Stimulated activated naive CD8-positive, alpha-beta T cell treated with anti-CD3 and anti-CD28 coated beads, Interleukin-15, Interleukin-2, amounts not matched to agents 100 ng/mL and 50 ng/mL, for 24 hours (primary cell): ENCODE measurements around the gene SKIC8.

Experiments
- H3K27ac Mint-ChIP-seq: one replicate; pipeline ENCODE4 v1.8.0; 2021; ENCODE audit warnings: mild to moderate bottlenecking, mixed read lengths
- H3K27me3 Mint-ChIP-seq: one replicate; pipeline ENCODE4 v1.8.0; 2021; ENCODE audit warnings: mixed read lengths
- H3K36me3 Mint-ChIP-seq: one replicate; pipeline ENCODE4 v1.8.0; 2021; ENCODE audit warnings: low read depth, mixed read lengths
- H3K4me1 Mint-ChIP-seq: one replicate; pipeline ENCODE4 v1.8.0; 2021; ENCODE audit warnings: low read depth, mixed read lengths
- H3K4me3 Mint-ChIP-seq: one replicate; pipeline ENCODE4 v1.8.0; 2021; ENCODE audit warnings: mild to moderate bottlenecking, mixed read lengths
- H3K9me3 Mint-ChIP-seq: one replicate; pipeline ENCODE4 v1.8.0; 2021; ENCODE audit warnings: mixed read lengths

Gene SKIC8

DNA sequence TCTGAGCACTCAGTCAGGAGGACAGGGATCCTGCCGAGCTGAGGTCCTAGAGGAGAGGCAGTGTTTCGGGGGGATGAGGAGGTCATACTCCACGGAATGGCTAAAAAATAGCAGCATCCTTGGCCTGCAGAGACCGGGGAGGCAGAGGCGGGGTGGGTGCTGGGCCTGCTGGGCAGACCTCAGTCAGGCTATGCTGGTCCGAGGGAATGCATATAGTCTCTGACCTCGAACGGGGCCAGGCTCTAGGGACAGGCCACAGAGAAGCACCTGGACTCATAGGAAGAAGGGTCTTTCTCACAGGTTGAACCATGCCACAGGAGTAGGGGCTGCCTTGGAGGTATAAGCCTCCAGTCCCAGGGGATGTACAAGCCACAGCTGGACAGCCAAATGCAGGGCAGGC is 14.0 kb upstream of the SKIC8 start:
- Mint-ChIP-seq H3K4me1 (no peaks in the 10 kb centered on the region), H3K36me3 (no peaks in the 10 kb centered on the region), H3K27me3 (peaks cover 3% of the 10 kb centered on the region), H3K4me3 (no peak overlapping the region), H3K27ac (no peak overlapping the region), H3K9me3 (no peaks in the 10 kb centered on the region)

DNA sequence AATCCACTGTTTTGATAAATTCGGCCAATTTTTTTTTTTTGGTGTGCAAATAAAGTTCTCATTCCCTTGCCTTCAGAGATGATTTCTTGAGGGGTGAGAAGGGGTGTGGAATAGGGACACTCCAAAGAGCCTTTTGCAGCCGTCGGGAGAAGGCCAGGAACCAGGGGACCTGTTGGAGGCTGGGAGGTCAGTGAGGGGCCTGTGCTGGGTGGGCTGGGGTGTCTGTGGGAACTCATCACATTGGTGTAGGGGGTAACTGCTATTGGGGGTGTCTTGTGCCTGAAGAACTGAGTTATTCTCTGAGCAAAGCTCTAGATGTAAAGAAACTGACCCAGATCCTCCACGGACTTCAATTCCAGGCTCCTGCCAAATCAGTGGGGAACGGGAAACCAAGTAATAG is 13.5 kb upstream of the SKIC8 start:
- H3K4me3 Mint-ChIP-seq, result no peak overlapping the region
- no peak overlapping the region for H3K27ac Mint-ChIP-seq
- H3K9me3 Mint-ChIP-seq, result no peaks in the 10 kb centered on the region
- no peaks in the 10 kb centered on the region for H3K36me3 Mint-ChIP-seq
- H3K4me1 Mint-ChIP-seq, result no peaks in the 10 kb centered on the region
- H3K27me3 Mint-ChIP-seq, result peaks cover 3% of the 10 kb centered on the region

DNA sequence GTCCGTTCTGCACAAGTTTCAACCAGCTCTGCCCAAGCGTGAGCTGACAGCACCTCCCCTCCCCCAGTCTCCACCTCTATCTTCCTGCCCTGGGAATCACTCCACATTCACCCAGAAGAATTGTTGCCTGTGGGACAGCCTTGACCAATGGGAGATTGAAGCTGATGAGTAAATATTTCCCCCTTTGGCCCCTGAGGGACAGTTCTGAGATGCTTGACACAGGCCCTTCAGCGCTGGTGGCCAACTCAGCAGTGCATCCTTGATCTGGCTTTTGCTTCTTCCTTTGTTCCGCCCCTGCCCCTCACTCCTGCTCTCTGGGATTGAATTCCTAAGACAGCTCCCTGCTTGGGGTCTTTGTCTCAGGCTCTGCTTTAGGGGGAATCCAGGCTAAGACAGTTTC is 13.1 kb upstream of the SKIC8 start:
- Mint-ChIP-seq H3K36me3 (no peaks in the 10 kb centered on the region), H3K9me3 (no peaks in the 10 kb centered on the region), H3K4me3 (no peak overlapping the region), H3K27ac (no peak overlapping the region), H3K4me1 (no peaks in the 10 kb centered on the region), H3K27me3 (peaks cover 3% of the 10 kb centered on the region)

DNA sequence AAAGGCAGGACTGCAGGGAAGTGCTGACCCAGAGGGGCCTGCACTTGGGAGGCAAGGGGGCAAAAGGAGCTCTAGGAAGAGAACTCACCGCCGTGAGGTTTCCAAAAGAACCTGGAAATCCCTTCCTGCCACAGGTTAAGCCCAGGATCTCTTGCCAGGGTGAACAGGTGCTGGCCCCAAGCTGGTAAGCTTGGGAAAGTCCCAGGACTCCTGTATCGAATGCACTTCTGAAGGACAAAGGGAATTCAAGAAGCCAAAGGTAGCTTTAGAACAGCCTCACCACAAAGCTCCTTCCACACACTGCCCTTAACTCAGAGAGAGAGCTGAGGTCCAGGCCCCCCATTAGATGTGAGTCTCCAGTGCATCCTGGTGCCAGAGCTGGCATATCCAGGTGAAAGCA is 11.9 kb upstream of the SKIC8 start:
- Mint-ChIP-seq H3K27me3 (peaks cover 3% of the 10 kb centered on the region), H3K9me3 (no peaks in the 10 kb centered on the region), H3K4me1 (no peaks in the 10 kb centered on the region), H3K27ac (no peak overlapping the region), H3K4me3 (no peak overlapping the region), H3K36me3 (no peaks in the 10 kb centered on the region)

DNA sequence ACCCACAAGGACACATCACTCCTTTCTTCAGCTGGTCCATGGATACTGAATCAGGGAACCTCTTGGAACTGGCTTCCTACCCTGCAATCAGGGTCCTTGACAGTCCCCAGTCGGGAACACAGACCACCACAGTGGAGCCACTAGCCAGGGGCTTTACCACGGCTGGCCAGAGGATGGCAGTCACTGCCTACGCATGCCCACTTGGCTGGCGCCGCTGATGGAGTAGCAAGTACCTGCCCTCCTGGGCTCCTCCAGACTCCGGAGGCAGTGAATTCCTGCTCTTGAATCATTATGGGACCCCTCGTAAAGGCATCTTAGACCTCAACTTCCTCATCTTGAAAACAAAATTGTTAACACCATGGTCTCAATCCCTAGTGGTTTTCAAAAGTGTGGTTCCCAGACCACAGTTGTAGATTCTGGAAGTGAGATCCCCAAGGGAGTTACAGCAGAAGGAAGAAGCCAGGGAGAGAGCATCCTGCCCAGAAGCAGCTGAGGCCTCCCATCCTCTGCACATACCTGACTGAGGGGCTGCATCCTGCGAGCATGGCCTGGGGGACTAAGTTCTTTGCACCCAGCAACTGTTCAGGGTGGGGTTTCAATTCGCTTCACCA is 9.1 kb upstream of the SKIC8 start:
- H3K9me3 Mint-ChIP-seq, result no peaks in the 10 kb centered on the region
- no peak overlapping the region for H3K27ac Mint-ChIP-seq
- peaks cover 3% of the 10 kb centered on the region for H3K27me3 Mint-ChIP-seq
- no peaks in the 10 kb centered on the region for H3K36me3 Mint-ChIP-seq
- H3K4me1 Mint-ChIP-seq, result no peaks in the 10 kb centered on the region
- no peak overlapping the region for H3K4me3 Mint-ChIP-seq

DNA sequence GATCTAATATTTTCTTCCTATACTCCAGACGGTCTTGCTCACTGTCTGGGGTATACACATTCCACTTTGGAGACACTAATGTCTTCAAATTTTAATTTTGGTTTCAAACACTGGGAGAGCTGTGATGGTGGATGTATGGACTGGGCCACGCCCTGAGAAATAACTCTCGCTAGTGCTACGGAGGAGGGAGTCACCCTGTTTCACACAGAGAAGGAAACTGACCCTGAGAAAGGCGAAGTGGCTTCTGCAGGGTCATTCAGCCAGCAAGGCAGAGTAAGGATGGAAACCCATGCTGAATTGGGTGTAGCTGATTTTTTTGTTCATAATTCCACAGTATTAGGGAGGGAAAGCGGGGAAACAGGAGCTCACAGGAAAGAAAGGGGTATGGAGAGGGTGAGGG is 8.6 kb upstream of the SKIC8 start:
- H3K4me3 Mint-ChIP-seq, result no peak overlapping the region
- no peak overlapping the region for H3K27ac Mint-ChIP-seq
- H3K4me1 Mint-ChIP-seq, result no peaks in the 10 kb centered on the region
- no peaks in the 10 kb centered on the region for H3K9me3 Mint-ChIP-seq
- peaks cover 3% of the 10 kb centered on the region for H3K27me3 Mint-ChIP-seq
- no peaks in the 10 kb centered on the region for H3K36me3 Mint-ChIP-seq

DNA sequence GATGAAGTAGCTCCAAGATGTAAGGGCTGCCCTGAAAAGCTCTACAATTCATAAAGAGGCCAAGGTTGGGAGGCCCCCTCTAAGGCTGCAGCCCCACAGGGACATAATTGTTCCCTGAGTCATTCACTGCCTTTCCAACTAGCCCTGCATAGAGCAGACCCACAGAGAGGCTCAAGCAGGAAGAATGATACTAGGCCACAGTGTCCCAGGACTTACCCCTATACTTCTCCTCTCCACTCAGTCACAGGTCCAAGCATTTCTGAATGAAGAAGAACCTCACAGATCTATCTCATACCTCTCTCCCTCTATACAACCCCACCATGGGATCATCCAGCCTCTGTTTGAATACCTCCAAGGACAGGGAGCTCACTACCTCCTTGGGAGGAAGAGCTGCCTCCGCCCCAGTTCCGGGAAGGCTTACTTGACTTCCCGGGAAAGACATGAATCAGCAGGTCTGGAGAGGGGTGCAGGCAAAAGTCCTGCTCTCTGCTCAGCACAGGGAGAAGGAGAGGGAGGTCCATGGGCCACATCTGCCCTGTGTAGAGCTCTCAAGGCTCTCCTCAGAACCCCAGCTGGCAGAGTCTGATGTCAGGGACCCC is 6.9 kb upstream of the SKIC8 start:
- Mint-ChIP-seq H3K36me3 (no peaks in the 10 kb centered on the region), H3K27ac (no peak overlapping the region), H3K9me3 (no peaks in the 10 kb centered on the region), H3K27me3 (peaks cover 3% of the 10 kb centered on the region), H3K4me1 (peaks cover 15% of the 10 kb centered on the region), H3K4me3 (no peak overlapping the region)

DNA sequence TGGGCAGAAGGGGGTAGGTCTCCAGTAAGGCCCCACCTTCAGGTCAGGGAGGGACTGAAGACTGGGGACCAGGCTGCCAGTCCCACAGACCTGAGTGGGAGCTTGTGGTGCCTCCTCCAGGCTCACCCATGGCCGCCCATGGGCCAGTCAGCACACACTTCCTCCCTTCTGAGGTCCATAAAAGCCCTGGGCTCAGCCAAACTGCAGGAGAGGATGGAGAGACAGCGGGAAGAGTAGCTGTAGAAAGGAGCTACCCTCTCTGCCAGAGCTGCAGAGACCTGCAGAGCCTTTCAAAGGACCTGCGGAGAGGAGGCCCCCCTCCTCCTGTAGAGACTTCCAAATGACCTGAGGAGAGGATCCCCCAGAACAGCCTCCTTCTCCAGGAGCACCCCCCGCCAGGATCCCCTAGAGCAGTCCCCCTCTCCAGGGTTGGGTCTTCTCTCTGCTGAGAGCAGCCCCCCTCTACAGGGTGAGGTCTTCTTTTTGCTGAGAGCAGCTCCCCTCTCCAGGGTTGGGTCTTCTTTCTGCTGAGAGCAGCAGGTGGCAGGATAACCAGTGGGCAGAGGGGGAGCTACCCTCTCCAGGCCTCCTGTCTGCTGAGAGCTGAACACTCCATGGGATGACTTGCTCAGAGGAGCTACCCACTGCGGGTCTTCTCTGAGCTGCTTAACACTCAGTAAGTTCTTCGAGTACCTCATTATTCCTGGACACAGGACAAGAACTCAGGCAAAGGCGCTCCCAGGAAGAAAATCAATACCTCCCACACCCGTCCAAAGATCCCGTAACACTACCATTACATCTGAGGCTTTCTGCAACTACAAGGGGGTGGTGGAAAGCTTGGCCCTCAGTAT is 5.0 kb upstream of the SKIC8 start:
- H3K9me3 Mint-ChIP-seq, result no peaks in the 10 kb centered on the region
- peaks cover under 1% of the 10 kb centered on the region for H3K27me3 Mint-ChIP-seq
- peaks cover 20% of the 10 kb centered on the region for H3K4me1 Mint-ChIP-seq
- no peak overlapping the region for H3K27ac Mint-ChIP-seq
- no peaks in the 10 kb centered on the region for H3K36me3 Mint-ChIP-seq
- H3K4me3 Mint-ChIP-seq, result no peak overlapping the region

DNA sequence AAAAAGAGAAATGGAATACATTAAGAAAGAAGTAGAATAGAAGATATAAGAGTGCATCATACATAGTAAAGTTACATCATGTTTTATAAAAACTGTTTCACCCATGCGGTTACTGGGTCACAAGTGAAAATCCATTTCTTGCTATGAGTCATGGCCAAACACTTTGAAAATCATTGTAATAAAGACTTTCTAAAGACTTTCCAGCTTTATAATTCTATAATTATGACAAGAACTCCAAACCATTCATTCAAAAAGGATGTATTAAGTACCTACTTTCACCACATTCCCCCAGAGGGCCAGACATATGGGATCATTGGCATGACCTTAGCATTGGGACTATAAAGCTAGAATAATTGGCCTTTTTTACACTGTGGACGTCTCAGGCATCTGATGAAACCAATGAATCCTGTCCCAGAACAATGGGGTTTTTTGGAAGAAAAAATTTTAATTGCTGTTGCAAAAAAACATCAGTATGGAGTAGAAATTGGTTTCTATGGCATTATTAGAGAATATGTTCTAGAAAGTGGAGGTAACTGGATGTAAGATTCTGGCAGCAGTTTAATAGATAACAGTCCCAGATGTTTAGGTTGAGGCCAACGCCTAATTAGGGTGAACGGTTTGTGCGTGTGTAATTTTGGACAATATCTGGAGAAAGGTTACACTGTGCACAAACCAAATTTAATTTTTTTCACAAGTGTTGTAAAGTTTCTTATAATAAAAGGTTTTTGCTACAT is 3.3 kb upstream of the SKIC8 start:
- H3K27me3 Mint-ChIP-seq, result no peaks in the 10 kb centered on the region
- H3K4me3 Mint-ChIP-seq, result no peak overlapping the region
- H3K4me1 Mint-ChIP-seq, result peaks cover 35% of the 10 kb centered on the region
- no peak overlapping the region for H3K27ac Mint-ChIP-seq
- peaks cover 2% of the 10 kb centered on the region for H3K36me3 Mint-ChIP-seq
- no peaks in the 10 kb centered on the region for H3K9me3 Mint-ChIP-seq

DNA sequence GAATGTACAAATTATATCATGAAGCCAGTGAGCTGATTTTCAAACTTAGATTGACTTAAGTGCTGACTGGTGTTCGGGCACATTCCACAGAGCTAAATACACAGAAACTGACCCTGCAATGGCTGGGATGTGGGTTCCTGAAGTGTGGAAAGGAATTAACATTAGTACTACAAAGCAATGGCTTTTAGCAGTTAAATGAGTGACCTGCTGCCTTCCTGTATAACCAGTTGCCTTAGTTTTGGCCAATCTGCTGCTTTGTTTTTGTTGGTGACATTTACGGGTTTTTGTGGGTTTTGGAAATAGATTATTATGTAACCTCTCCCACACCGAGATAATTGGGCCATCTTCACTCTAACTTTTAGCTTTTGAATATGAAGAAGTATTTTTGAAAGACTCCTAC is 2.4 kb upstream of the SKIC8 start:
- no peak overlapping the region for H3K27ac Mint-ChIP-seq
- peaks cover 3% of the 10 kb centered on the region for H3K36me3 Mint-ChIP-seq
- no peak overlapping the region for H3K4me3 Mint-ChIP-seq
- peaks cover 40% of the 10 kb centered on the region for H3K4me1 Mint-ChIP-seq
- H3K9me3 Mint-ChIP-seq, result no peaks in the 10 kb centered on the region
- no peaks in the 10 kb centered on the region for H3K27me3 Mint-ChIP-seq

DNA sequence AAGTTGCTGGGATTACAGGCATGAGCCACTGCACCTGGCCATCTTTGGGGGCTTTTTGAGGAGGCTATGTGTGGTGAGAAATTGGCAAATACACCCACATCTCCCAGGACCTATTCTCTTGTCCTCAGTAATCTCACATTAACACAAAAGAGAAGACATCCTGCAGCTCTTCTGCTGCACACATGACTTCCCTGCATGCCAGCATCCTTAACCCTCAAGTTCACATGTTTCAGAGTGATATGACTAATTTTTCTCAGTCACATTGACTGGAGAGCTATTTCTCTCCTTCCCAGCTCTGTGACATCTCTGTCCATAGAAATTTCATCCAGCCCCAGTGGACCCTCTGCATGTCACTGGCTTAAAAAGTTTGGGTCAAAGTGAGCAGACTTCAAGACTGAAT is 1.9 kb upstream of the SKIC8 start:
- Mint-ChIP-seq H3K27ac (no peak overlapping the region), H3K9me3 (no peaks in the 10 kb centered on the region), H3K4me3 (peak overlapping the region; percentile 23), H3K4me1 (peaks cover 41% of the 10 kb centered on the region), H3K36me3 (peaks cover 3% of the 10 kb centered on the region), H3K27me3 (no peaks in the 10 kb centered on the region)

DNA sequence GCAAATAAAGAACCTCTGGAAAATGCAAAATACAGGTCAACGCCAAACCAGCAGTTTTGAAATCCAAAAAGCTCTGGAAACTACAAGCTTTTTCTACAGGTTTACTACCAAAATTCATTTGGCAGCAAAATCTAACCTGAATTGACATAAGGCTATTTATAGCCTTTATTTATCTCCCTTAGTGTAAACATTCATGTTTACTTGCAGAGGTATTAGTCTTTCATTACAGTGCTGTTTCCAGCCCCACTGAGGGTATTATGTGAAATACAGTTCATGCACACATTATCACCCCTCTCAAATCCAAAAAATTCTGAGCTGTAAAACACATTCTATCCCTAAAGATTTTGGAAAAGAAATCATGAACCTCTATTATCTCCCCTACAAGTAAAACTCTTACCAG is 7.2 kb downstream of the SKIC8 start:
- peaks cover 68% of the 10 kb centered on the region for H3K36me3 Mint-ChIP-seq
- H3K4me1 Mint-ChIP-seq, result peaks cover 4% of the 10 kb centered on the region
- H3K4me3 Mint-ChIP-seq, result no peak overlapping the region
- H3K9me3 Mint-ChIP-seq, result no peaks in the 10 kb centered on the region
- no peak overlapping the region for H3K27ac Mint-ChIP-seq
- H3K27me3 Mint-ChIP-seq, result no peaks in the 10 kb centered on the region

DNA sequence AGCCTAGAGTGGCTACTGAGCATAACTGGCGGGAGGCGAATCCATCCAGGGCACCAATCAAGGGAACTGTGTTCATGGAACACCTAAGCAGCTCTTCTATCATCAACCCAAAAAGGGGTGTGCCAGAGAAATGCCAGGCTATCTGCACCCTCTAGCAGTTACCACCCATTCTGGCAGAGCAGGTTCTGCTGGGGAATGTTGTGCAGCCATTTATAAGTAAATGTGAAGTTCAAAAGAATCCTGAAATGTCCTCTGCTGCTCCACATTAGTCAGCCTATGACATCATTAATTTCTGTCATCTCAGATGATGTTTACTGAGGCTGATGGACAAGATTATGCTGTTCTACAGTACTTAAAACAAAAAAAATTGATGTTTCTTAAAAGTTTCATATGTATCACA is 7.7 kb downstream of the SKIC8 start:
- no peak overlapping the region for H3K4me3 Mint-ChIP-seq
- peaks cover 73% of the 10 kb centered on the region for H3K36me3 Mint-ChIP-seq
- no peaks in the 10 kb centered on the region for H3K9me3 Mint-ChIP-seq
- no peaks in the 10 kb centered on the region for H3K27me3 Mint-ChIP-seq
- no peak overlapping the region for H3K27ac Mint-ChIP-seq
- H3K4me1 Mint-ChIP-seq, result peaks cover under 1% of the 10 kb centered on the region

DNA sequence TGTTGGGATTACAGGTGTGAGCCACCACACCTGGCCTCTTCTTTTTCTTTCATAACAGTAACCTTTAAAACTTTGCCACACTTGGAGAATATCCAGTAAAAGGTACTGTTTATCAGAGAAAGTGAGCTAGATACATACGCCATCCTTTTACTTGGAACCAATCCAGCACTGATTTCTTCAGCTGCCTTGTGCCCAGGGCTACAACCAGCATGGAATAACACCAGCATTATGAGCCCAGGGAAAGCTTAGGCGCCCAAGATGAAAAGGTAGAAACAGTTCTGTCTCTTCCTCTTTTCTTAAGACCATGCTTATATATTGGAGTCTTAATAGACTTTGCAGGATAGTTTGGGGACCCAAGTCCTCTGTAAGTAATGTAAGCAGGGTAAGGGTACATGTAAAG is 8.4 kb downstream of the SKIC8 start:
- no peak overlapping the region for H3K27ac Mint-ChIP-seq
- no peaks in the 10 kb centered on the region for H3K27me3 Mint-ChIP-seq
- H3K9me3 Mint-ChIP-seq, result no peaks in the 10 kb centered on the region
- H3K36me3 Mint-ChIP-seq, result peaks cover 80% of the 10 kb centered on the region
- H3K4me1 Mint-ChIP-seq, result no peaks in the 10 kb centered on the region
- no peak overlapping the region for H3K4me3 Mint-ChIP-seq

DNA sequence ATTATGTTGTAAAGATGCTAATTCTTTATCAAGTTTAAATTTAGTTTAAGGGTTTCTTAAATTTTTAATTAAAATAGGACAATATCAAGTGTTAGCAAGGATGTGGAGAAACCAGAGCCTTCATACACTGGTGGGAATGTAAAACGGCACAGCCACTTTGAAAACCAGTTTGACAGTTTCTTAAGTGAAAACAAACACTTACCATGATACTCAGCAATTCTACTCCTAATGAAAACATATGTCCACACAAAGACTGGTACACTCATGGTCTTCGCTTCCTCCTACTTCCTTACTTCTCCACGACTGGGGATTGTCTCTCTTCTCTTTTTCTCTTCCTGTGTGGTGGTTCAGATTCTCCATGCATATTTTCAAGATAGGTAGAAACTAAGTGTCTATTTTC is 9.2 kb downstream of the SKIC8 start:
- Mint-ChIP-seq H3K36me3 (peaks cover 86% of the 10 kb centered on the region), H3K27ac (no peak overlapping the region), H3K4me1 (no peaks in the 10 kb centered on the region), H3K4me3 (no peak overlapping the region), H3K9me3 (no peaks in the 10 kb centered on the region), H3K27me3 (no peaks in the 10 kb centered on the region)
